WI38 (cell line): Measurements from ENCODE around the gene EEF1AKMT2.

Experiments used
- H3K4me3 ChIP-seq: 2 replicates; pipeline ENCODE4 v1.5.1; 2011; ENCODE audit warnings: low read depth, mild to moderate bottlenecking, control low read depth, low read length
- CTCF ChIP-seq: IDR thresholded peaks from 2 replicates; pipeline ENCODE4 v1.5.1; 2012; ENCODE audit warnings: low read depth, mild to moderate bottlenecking, control low read depth, low read length

Gene EEF1AKMT2

GRCh38 chr10:124745252-124745651 lies 46.4 kb downstream of the EEF1AKMT2 start:
- TF ChIP-seq CTCF, result no peak
- no peak overlapping the region for H3K4me3 ChIP-seq

- peak within 1 kb of the TSS; percentile 61 for H3K4me3 ChIP-seq
- no peak for TF ChIP-seq CTCF
These were observed 47.3 kb downstream of the EEF1AKMT2 start, which contains the start of gene FAM53B for GRCh38 chr10:124744102-124745050. TSS of gene FAM53B (minus strand) at chr10:124744378. CDS start at chr10:124706713, 37,665 bp downstream.

GRCh38 chr10:124743191-124744101 lies 48.2 kb downstream of the EEF1AKMT2 start:
- no peak for TF ChIP-seq CTCF

GRCh38 chr10:124742413-124743190 lies 49.1 kb downstream of the EEF1AKMT2 start:
- peak overlapping the region; percentile 61 for H3K4me3 ChIP-seq
- TF ChIP-seq CTCF, result no peak

More at GRCh38 chr10:124743191-124744101, 48.2 kb downstream of the EEF1AKMT2 start:
- H3K4me3 ChIP-seq, result peak overlapping the region; percentile 61

GRCh38 chr10:124741922-124742412 lies 49.7 kb downstream of the EEF1AKMT2 start:
- TF ChIP-seq CTCF, result no peak
- H3K4me3 ChIP-seq, result no peak overlapping the region

- peak; percentile 74 for TF ChIP-seq CTCF
These were observed 50.3 kb downstream of the EEF1AKMT2 start for GRCh38 chr10:124741281-124741921.

More at GRCh38 chr10:124741281-124741921, 50.3 kb downstream of the EEF1AKMT2 start:
- no peak overlapping the region for H3K4me3 ChIP-seq
